CD4-positive, alpha-beta T cell treated with Interleukin-12 subunit alpha and Interleukin-12 subunit beta, for 1 hour (primary cell): Measurements from ENCODE around the gene ARHGAP15.

Experiments
- DNase-seq: peaks from one replicate; pipeline ENCODE4 v3.0.0-alpha.2; 2020

The ARHGAP15 gene

GRCh38 chr2:143545949-143546255 is 416.7 kb downstream of the ARHGAP15 start:
- DNase-seq, result no peak

- no peak for DNase-seq
Observed at GRCh38 chr2:143548032-143548431, 418.8 kb downstream of the ARHGAP15 start.

DNA sequence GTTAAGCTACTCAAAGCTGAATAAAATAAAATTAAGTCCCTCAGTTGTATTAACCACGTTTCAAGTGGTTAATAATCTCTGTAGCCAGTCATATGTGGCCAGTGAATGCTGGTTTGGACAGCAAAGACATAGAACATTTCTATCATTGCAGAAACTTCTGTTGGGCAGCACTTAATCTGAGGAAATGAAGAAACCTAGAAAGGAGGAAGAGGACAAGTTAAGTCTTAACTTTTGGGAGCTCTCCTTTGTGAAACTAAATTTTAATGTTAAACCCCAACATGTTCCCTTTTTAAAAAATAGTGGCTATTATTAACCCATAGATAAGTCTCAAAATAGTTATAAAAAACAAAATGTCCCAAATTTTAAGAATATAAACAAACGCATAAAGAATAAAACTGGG is 421.3 kb downstream of the ARHGAP15 start:
- DNase-seq, result no peak

DNA sequence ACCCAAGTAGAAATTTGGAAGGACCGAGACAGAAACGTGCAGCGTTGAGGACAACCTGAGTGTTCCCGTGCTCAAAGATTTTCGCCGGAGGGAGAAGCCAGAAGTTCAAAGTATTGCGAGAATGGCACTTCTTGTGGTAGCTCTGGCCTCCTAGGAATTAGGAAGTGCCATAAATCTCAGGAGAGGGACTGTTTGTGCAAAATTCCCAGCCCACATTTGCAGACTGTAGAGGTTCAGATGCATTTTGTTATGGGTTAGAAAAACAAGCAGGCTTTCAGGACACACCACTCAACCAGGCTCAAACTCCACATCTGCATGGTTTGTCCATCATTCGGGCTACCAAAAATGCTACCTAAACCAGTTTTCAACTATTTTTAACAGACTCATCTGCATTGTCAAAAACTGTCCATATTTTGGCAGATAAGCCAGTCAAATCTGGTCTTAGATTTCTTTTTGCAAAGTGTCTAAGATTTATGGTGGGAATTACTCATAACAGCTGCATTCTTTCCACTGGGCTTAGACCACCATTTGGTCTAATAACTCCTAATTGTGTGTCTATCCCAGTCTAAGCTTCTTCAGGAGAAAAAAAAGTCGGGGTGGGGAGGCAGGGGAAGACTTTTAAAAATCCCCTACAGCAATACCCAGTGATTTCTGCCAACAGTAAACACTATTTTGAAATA is 422.9 kb downstream of the ARHGAP15 start:
- DNase-seq, result no peak

- no peak for DNase-seq
Observed at GRCh38 chr2:143553261-143553660, 424.0 kb downstream of the ARHGAP15 start.

DNA sequence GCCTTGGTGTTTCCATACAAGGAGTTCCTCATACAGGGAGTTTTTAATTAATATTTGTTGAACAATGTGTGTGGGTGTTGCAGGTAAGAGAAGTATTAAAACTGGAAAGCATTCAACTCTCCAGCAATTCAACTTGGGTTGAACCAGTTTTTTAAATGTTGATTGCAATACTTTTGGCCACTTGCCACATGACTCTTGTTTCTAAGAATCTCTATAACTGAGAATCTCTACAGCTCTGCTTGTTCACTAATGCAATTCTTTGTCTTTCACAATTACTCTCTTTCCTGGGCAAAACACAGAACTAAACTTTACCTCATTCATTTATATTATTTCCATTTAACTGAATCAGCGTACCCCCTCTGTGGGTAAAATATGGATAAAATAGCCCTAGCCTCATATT is 429.4 kb downstream of the ARHGAP15 start:
- DNase-seq, result no peak

DNA sequence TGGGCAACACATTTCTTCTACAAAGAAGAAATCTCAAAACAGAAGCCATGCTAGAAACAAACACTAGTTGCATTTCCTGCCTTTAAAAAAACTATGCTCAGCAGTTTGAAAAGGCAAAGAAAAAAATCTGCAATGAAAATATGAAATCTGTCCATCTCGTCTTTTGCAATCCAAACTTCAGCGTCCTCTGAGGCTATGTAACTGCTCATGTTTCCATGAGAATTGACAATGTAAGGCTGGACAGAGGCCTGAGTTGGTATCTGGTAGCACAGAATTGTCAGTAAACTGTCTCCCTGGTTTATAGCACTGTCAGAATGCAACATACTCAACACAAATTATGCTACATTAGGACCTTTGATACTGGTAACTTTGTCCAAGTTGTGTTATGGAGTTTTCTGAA is 429.9 kb downstream of the ARHGAP15 start:
- DNase-seq, result no peak

DNA sequence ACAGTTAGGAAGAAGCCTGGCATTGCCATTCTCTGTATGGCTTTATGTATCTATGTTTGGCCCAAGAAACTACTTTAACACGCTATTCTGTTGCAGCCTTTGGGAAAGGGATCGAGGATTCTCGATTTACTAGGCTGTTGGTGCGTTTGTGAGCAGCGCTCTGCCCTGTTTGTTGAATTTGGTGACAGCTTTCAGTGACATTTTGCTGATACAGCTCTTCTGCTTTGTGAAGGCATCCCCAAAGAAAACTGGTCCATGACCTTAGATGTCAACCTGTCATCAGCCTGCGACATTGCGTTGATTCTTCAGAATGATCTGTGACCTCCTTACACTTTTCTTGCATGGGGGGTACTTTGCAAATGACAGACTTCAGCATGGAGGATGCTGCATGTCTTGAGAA is 431.5 kb downstream of the ARHGAP15 start:
- no peak for DNase-seq

DNA sequence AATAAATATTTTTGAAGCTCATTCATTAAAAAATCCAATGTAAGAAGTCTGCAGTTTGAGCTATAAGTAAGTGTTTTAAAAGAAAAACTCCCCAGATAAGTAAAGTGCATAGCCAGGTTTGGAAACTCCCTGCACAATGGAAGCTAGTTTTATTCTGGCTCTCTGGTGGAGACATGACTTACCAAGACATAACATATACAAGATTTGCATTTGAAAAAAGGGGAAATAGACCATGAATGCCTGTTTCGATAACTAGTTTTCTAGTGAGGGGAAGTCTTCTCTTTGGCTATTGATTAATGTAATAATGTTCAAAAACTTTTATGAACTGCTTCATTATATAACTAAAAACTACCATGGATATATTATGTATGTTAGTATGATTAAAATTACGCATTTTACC is 435.2 kb downstream of the ARHGAP15 start:
- no peak for DNase-seq

- no peak for DNase-seq
Observed at GRCh38 chr2:143571747-143572146, 442.5 kb downstream of the ARHGAP15 start.

DNA sequence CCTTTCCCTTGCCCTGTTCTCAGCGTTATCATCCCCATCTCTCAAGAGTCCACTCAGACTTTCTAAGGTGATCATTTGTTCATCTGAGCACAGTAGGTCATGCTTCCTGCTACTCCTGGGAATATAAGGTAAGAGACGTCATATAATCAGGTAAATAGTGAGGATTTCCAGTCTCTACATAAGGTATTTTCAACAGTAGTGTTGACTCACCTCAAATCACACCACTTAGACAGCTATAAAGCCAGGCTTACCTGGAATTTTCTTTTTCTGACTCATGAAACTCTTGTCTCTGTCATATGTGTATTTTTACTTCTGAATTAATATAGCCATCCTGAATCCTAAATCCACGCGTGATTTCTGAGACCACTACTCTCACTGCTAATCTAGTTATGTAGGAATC is 443.2 kb downstream of the ARHGAP15 start:
- no peak for DNase-seq

DNA sequence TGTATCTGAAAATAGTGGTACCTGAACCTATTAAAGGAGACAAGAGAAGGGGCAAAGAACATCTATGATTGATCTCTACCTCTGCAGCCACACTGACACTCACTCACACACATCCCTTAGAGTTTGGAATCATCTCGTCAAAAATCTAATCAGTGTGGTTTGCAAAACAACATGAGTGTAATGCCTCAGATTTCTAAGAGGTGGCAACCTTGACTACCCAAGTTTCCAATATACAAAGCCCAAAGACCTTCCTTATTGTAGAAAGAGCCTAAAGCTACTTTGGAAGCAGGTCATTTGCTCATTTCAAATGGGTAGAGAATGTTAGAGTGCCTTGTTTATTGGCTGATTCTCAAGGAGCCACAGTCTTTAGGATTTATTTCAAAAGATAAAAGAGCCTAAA is 444.9 kb downstream of the ARHGAP15 start:
- DNase-seq, result no peak

- DNase-seq, result no peak
Observed at GRCh38 chr2:143575340-143575739, 446.1 kb downstream of the ARHGAP15 start.

- DNase-seq, result no peak
Observed at GRCh38 chr2:143577489-143577888, 448.3 kb downstream of the ARHGAP15 start.

- no peak for DNase-seq
Observed at GRCh38 chr2:143579456-143579855, 450.2 kb downstream of the ARHGAP15 start.

DNA sequence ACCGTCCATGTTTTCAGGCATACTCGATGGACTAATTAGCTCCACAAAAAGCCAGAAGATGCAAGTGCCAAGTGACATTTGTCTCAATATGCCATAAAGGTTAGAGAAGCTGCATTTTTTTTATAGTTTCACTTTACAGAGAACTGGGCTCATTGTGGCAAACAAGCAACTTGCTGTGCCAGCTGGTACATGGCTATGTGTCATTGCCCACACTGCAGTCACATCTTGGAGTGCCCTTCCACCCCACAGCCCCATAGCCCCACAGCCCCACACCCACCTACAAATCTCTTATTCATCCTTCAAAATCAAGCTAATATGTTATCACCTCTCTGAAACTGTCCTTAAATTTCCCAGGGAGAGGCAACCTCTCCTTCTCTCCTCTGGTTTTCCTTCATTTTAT is 451.9 kb downstream of the ARHGAP15 start:
- no peak for DNase-seq

DNA sequence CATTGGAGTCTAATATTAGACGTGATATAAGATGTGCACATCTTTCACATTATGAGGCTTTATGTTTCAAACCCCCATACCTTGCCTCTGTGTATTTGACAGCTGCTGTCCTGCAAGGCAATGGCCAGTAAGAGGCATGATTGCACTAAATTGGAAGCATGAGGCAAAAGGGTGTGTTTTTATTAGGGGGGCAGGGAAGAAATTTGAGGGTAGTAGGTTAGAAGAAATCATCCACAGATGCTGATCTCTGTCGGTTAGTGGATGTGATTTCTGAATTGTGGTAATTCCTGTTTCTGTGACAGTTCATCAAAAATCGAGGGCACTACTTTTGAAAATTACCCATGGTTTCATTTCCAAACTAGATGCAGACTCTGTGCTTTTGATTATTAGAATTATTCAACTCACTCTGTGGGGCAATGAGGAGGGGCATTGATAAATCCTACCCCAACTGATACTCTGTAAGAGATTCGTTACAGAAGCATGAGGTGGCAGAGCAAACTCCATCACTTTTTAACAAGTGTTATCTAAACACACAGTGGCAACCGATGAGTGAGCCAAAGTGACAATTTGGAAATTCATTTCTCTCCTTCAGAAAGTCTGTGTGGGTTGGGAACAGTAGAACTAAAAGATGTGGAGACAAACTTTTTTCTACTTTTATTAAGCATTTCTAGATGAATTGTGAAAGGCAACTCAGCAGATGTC is 453.0 kb downstream of the ARHGAP15 start:
- DNase-seq, result no peak

DNA sequence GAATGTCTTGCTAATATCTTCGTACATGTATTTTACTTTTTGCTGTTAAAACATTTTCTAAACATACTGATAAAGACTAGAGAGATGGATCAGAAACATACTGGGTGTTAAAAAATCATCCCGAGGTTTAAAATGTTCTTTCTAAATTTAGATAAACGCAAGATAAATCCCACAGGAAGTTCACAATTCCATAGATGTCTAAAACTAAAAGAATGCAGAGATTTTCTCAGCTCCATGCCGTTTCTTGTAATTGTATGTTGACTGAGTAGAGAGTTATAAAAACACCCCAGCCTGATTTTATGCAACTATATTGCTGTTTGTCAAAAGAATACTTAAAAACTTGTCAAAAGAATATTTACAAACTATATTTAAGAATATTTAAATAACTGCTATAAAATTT is 455.7 kb downstream of the ARHGAP15 start:
- DNase-seq, result no peak

- DNase-seq, result no peak
Observed at GRCh38 chr2:143586119-143586518, 456.9 kb downstream of the ARHGAP15 start.

- DNase-seq, result no peak
Observed at GRCh38 chr2:143588746-143589145, 459.5 kb downstream of the ARHGAP15 start.

- DNase-seq, result no peak
Observed at GRCh38 chr2:143594161-143594560, 464.9 kb downstream of the ARHGAP15 start.

DNA sequence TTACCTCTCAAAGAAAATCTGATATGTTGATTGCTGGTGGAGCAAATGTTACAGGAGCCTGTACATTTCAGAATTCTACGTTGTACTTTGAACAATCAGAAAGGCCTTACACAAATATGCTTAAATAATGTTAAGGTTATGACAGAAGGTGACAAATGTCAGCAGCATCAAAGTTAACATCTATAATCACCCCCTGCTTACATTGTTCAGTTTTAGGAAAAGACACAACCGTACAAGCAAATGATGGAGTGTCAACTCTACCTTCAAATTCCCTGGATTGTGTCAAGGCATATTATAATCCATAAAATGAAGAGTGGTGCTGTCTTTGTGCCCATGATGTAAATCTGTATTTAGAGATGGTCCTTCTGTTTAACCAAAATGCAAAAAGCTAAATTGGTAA is 465.5 kb downstream of the ARHGAP15 start:
- DNase-seq, result no peak

- DNase-seq, result no peak
Observed at GRCh38 chr2:143600116-143600515, 470.9 kb downstream of the ARHGAP15 start.

DNA sequence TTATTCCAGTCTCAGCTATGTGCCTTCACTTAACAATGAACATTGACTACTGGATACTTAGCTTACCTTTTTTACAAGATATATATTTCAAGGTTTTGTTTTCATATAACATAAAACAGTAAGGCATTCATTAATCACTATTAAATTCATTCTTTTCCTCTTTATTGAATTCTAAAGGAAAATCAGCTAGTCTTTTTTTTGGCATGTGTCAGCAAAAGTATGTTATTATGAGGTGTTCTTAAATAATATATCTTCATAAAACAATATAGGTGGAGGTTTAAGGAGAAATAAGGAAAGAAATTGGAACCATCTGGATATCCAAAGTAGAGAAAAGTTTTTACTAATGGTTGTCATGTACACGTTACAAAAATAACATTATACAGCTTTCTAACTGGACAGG is 472.6 kb downstream of the ARHGAP15 start:
- DNase-seq, result no peak

DNA sequence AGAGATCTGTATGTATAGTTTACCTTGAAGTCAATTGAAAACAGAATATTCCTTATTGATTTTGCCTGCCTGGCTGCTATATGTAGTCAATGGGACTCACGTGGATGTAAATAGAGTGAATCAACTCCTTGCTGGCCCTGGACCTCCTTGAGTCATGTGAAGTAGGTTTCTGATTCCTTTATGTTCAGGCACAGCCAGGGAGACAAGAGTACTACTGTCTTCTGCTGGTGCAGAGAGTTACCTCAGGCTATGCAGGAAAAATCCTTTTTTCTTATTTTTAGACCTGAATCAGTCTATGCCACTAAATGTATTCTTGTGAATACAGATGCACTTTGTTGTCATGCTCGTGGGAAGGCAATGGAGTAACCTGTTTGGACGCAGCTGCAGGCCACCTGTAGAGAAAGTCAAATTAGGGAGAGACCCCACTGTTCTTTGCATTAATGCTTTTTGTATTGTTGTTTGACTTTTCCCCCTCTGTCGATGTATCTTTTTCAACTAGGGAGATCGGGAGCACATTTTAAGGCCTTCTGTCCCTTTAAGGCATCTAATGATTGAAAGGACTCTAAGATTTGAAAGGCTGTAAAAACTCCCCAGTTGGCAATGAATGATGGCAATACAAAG is 473.9 kb downstream of the ARHGAP15 start:
- no peak for DNase-seq
